ENCODE measurements around the gene TMEM235. TPM values are rescaled to one million over a fixed set of nuclear protein-coding genes. Genes with fewer than 3 reads are reported as not detected.

TMEM235 gene
- total and polyA plus RNA-seq, 12 donors: not detected

DNA sequence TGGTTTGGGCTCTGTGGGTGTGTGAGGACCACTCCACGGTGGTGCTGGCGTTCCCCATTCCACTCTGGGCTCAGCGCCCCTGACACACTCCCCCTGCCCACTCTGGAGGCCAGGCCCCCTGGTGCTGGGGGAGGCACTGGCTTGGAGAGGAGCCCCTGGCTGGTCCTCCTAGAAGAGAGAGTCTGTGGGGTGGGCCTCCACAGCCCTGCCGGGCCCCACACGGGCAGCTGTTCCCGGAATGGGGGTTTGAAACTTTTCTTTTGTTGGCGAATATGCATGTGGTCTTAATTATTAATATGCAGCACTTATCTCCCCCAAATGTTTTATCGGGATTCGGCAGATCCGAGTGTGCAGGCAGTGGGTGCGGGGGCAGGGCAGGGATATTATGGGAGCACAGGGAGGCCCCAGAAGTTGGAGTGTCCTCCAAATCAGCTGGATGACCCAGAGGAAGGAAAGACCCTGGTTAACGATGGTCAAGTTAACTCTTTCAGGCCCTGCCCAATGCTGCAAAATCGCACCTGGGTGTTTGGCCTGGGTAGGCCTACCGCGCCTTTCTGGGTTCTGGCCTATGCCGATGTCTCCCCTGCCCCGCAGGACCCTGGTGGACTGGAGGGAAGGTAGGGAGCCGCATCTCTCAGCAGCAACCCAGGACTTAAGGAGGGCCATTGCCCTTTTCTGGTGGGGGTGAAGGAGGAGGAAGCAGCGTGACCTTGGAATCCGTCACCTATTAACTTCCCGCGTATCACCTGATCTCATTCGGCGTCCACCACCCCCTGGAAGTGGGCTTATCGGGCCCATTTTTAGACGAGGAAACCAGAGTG, 36.0 kb downstream of the TMEM235 start:
- 82% methylated on average over 26 of the region's 26 CpGs for WGBS, 2 donors
- H3K27me3 ChIP-seq: peaks cover 0 to 29% (median 21%) of the 10 kb centered on the region in 7 donors
- H3K4me1 ChIP-seq: peaks cover 3 to 54% (median 13%) of the 10 kb centered on the region in 9 donors
- ATAC-seq (no peak), DNase-seq (no peak)
- TF ChIP-seq, protein P1, sequence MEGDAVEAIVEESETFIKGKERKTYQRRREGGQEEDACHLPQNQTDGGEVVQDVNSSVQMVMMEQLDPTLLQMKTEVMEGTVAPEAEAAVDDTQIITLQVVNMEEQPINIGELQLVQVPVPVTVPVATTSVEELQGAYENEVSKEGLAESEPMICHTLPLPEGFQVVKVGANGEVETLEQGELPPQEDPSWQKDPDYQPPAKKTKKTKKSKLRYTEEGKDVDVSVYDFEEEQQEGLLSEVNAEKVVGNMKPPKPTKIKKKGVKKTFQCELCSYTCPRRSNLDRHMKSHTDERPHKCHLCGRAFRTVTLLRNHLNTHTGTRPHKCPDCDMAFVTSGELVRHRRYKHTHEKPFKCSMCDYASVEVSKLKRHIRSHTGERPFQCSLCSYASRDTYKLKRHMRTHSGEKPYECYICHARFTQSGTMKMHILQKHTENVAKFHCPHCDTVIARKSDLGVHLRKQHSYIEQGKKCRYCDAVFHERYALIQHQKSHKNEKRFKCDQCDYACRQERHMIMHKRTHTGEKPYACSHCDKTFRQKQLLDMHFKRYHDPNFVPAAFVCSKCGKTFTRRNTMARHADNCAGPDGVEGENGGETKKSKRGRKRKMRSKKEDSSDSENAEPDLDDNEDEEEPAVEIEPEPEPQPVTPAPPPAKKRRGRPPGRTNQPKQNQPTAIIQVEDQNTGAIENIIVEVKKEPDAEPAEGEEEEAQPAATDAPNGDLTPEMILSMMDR (IDR thresholded peaks at IDR 0.05): no peak
- intact Hi-C loops (cut with DNase I): no loop called here
- H3K27ac ChIP-seq: no peak overlapping the region
- H3K4me3 ChIP-seq: no peak overlapping the region
- H3K36me3 ChIP-seq: no peaks in the 10 kb centered on the region
- H3K9me3 ChIP-seq: no peaks in the 10 kb centered on the region

DNA sequence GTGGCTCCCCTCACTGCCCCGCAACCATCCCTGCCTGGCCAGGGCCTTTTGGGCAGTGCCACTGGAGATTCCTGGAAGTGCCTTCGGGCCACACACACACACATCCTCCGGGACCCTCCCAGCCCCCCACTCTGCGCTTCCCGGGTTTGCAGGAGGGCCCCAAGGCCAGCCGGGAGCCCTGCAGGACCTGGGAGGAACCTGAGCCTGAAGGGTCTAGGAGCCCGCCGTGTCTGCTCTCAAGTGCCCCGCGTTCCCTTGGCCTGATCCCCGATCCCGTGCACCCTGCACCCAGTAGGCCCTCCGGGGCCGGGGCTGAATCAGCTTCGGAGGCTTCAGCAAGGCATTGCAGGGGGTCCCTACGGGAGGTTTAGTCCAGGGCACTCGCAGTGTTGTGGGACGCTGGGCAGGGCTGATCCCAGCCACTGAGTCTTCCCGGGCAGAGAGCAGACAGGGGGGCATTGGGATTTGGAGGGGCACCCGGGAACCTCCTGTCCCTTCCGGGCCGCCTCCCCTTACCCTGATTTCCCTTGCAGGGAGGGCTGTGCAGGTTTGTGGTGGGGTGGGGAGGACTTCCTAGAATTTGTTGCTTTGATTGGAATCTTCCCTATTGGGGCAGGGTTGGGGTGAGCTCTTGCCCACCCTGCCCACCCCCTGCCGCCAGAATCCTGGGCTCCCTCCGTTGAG, 36.9 kb downstream of the TMEM235 start:
- Histone ChIP-seq H3K4me1 (peaks cover 0 to 52% (median 8%) of the 10 kb centered on the region in 9 donors), H3K27ac (peak overlapping the region in 1 of 10 donors; percentile 53), H3K36me3 (no peaks in the 10 kb centered on the region), H3K9me3 (no peaks in the 10 kb centered on the region), H3K4me3 (no peak overlapping the region), H3K27me3 (peaks cover 0 to 34% (median 21%) of the 10 kb centered on the region in 7 donors)
- ATAC-seq (no peak), DNase-seq (no peak)
- WGBS, 2 donors: 53 to 67% methylated on average over 23 to 24 of the region's 24 CpGs
- intact Hi-C loops (cut with DNase I): no loop called here
- TF ChIP-seq, protein P1 (IDR thresholded peaks at IDR 0.05): no peak

- no peak overlapping the region for H3K4me3 ChIP-seq
- TF ChIP-seq, protein P1 (IDR thresholded peaks at IDR 0.05): no peak
- no peaks in the 10 kb centered on the region for H3K9me3 ChIP-seq
- DNase-seq (no peak), ATAC-seq (no peak)
- peaks cover 0 to 34% (median 21%) of the 10 kb centered on the region in 7 donors for H3K27me3 ChIP-seq
- 54 to 60% methylated on average over 34 of the region's 34 CpGs for WGBS, 2 donors
- H3K36me3 ChIP-seq: no peaks in the 10 kb centered on the region
- intact Hi-C loops (cut with DNase I): no loop called here
- H3K4me1 ChIP-seq: peaks cover 0 to 44% (median 8%) of the 10 kb centered on the region in 9 donors
- peak overlapping the region in 2 of 10 donors; percentile 28 to 53 for H3K27ac ChIP-seq
Measured at GRCh38 chr17:78268951-78269905, 37.8 kb downstream of the TMEM235 start.

DNA sequence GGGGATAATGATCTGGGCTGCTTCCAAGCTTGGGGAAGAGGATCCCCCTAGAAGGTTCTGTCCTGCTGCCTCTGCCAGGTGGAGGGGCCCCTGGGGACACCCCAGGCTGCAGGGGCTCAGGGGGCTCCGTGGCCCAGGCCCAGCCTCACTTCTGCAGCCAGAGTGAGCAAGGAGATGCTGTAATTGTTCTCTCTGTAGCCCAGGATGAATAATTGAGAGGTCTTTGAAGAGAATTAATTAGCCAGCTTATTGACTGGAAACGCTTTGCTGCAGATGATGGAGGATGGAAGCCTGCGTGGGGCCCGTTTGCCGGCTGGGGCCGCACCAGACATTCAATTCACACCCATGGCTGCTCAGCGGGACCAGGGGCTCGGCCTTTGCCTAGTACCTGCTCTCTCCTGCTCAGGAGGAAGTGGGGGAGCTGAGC, 38.5 kb downstream of the TMEM235 start:
- TF ChIP-seq, protein P1 (IDR thresholded peaks at IDR 0.05): no peak
- ATAC-seq (no peak), DNase-seq (no peak)
- H3K27me3 ChIP-seq: peaks cover 0 to 34% (median 21%) of the 10 kb centered on the region in 7 donors
- no peak overlapping the region for H3K4me3 ChIP-seq
- no peaks in the 10 kb centered on the region for H3K9me3 ChIP-seq
- intact Hi-C loops (cut with DNase I): no loop called here
- peaks cover 0 to 44% (median 8%) of the 10 kb centered on the region in 9 donors for H3K4me1 ChIP-seq
- no peaks in the 10 kb centered on the region for H3K36me3 ChIP-seq
- WGBS, 2 donors: 91 to 92% methylated on average over 8 of the region's 8 CpGs
- peak overlapping the region in 1 of 10 donors; percentile 53 for H3K27ac ChIP-seq
